HEK293 (cell line): ENCODE data around the gene ME3.

Source experiments
- CTCF ChIA-PET: fragments of 350-600 bp; formaldehyde crosslinking; extraction: SDS; loops from one replicate; lab custom pipeline; 2021; ENCODE audit warnings: antibody characterized with exemption; lab: Yijun Ruan, JAX
- POLR2A ChIA-PET: fragments of 300-600 bp; formaldehyde crosslinking; extraction: SDS; loops from one replicate; lab custom pipeline; 2020; ENCODE audit warnings: antibody characterized with exemption, inconsistent platforms; lab: Yijun Ruan, JAX
- H3K27ac ChIP-seq: fragments of 200-500 bp; sonication (Bioruptor generic); 2 replicates; pipeline ENCODE4 v1.5.1; 2014; ENCODE audit warnings: low read depth, low read length, control low read depth, inconsistent platforms; ENCODE audit errors: extremely low read depth
- H3K36me3 ChIP-seq, 2 experiments: fragments of 200-500 bp in 1 of 2; sonication (Bioruptor generic) in 1 of 2; 1 replicate in 1 of 2; 2 replicates in 1 of 2; pipeline ENCODE4 v1.5.1; 2014 to 2017; ENCODE audit warnings: inconsistent platforms in 2 of 2, low read length in 2 of 2; ENCODE audit not compliant: control insufficient read depth in 2 of 2, insufficient read depth in 1 of 2
- H3K4me1 ChIP-seq: fragments of 200-500 bp; sonication (Bioruptor generic); 2 replicates; pipeline ENCODE4 v1.5.1; 2014; ENCODE audit warnings: mild to moderate bottlenecking, low read length, inconsistent platforms; ENCODE audit not compliant: control insufficient read depth, insufficient read depth
- H3K4me3 ChIP-seq: 2 replicates; pipeline ENCODE4 v1.5.1; 2011; ENCODE audit warnings: low read depth, mild to moderate bottlenecking, control low read depth, low read length, moderate library complexity
- H3K9me3 ChIP-seq: fragments of 200-500 bp; sonication (Bioruptor generic); 2 replicates; pipeline ENCODE4 v1.5.1; 2014; ENCODE audit warnings: low read depth, low read length, inconsistent platforms; ENCODE audit not compliant: control insufficient read depth, insufficient read depth
- IKZF3 ChIP-seq: fragments of 450-650 bp; IDR thresholded peaks from 2 replicates; pipeline ENCODE4 v1.5.0; 2018; ENCODE audit warnings: missing biosample characterization, mild to moderate bottlenecking, missing genetic modification characterization, moderate library complexity
- KLF8 ChIP-seq: fragments of 450-650 bp; formaldehyde crosslinking; IDR thresholded peaks from 2 replicates; pipeline ENCODE4 v1.5.1; 2016; ENCODE audit warnings: missing biosample characterization, missing genetic modification characterization
- MEIS1 ChIP-seq: sonication (generic); formaldehyde crosslinking; IDR thresholded peaks from 2 replicates; pipeline ENCODE4 v1.8.1; 2022; ENCODE audit warnings: missing genetic modification reagents, mild to moderate bottlenecking, borderline replicate concordance
- PRDM10 ChIP-seq: fragments of 450-650 bp; formaldehyde crosslinking; IDR thresholded peaks from 2 replicates; pipeline ENCODE4 v1.5.1; 2016; ENCODE audit warnings: missing biosample characterization, missing genetic modification characterization
- PRDM6 ChIP-seq: fragments of 450-650 bp; formaldehyde crosslinking; IDR thresholded peaks from 2 replicates; pipeline ENCODE4 v1.5.1; 2017; ENCODE audit warnings: missing biosample characterization, missing genetic modification characterization
- ZBTB1 ChIP-seq: fragments of 450-650 bp; formaldehyde crosslinking; IDR thresholded peaks from 2 replicates; pipeline ENCODE4 v1.5.1; 2016; ENCODE audit warnings: missing biosample characterization, missing genetic modification characterization
- ZBTB11 ChIP-seq: fragments of 450-650 bp; formaldehyde crosslinking; conservative IDR thresholded peaks from 2 replicates; pipeline ENCODE4 v1.5.1; 2016; ENCODE audit warnings: low read depth, missing biosample characterization, missing genetic modification characterization
- ZNF112 ChIP-seq: fragments of 450-650 bp; formaldehyde crosslinking; IDR thresholded peaks from 2 replicates; pipeline ENCODE4 v1.5.0; 2017; ENCODE audit warnings: missing biosample characterization, missing genetic modification characterization
- ZNF132 ChIP-seq: fragments of 450-650 bp; formaldehyde crosslinking; IDR thresholded peaks from 2 replicates; pipeline ENCODE4 v1.5.1; 2017; ENCODE audit warnings: missing biosample characterization, missing genetic modification characterization, borderline replicate concordance
- ZNF140 ChIP-seq: fragments of 450-650 bp; formaldehyde crosslinking; IDR thresholded peaks from 2 replicates; pipeline ENCODE4 v1.5.1; 2016; ENCODE audit warnings: missing biosample characterization, missing genetic modification characterization
- ZNF211 ChIP-seq: fragments of 450-650 bp; formaldehyde crosslinking; IDR thresholded peaks from 2 replicates; pipeline ENCODE4 v1.5.1; 2016; ENCODE audit warnings: low read depth, missing biosample characterization, missing genetic modification characterization
- ZNF214 ChIP-seq: fragments of 450-650 bp; formaldehyde crosslinking; IDR thresholded peaks from 2 replicates; pipeline ENCODE4 v1.5.1; 2017; ENCODE audit warnings: missing biosample characterization, mild to moderate bottlenecking, missing genetic modification characterization, borderline replicate concordance
- ZNF423 ChIP-seq: fragments of 450-650 bp; formaldehyde crosslinking; IDR thresholded peaks from 2 replicates; pipeline ENCODE4 v1.5.1; 2016; ENCODE audit warnings: missing biosample characterization, missing genetic modification characterization
- ZNF426 ChIP-seq: fragments of 450-650 bp; formaldehyde crosslinking; IDR thresholded peaks from 2 replicates; pipeline ENCODE4 v1.5.1; 2017; ENCODE audit warnings: missing biosample characterization, missing genetic modification characterization, mild to moderate bottlenecking, inconsistent platforms, moderate library complexity
- ZNF488 ChIP-seq: fragments of 450-650 bp; formaldehyde crosslinking; IDR thresholded peaks from 2 replicates; pipeline ENCODE4 v1.5.1; 2016; ENCODE audit warnings: missing biosample characterization, missing genetic modification characterization
- ZNF510 ChIP-seq: fragments of 450-650 bp; formaldehyde crosslinking; IDR thresholded peaks from 2 replicates; pipeline ENCODE4 v1.5.1; 2018; ENCODE audit warnings: mild to moderate bottlenecking, missing genetic modification characterization, missing biosample characterization; ENCODE audit not compliant: insufficient replicate concordance
- ZNF529 ChIP-seq: fragments of 450-650 bp; formaldehyde crosslinking; IDR thresholded peaks from 2 replicates; pipeline ENCODE4 v1.5.1; 2017; ENCODE audit warnings: missing genetic modification characterization, missing biosample characterization; ENCODE audit not compliant: insufficient replicate concordance
- ZNF561 ChIP-seq: fragments of 450-650 bp; IDR thresholded peaks from 2 replicates; pipeline ENCODE4 v1.5.1; 2018; ENCODE audit warnings: missing biosample characterization, missing genetic modification characterization, borderline replicate concordance
- ZNF843 ChIP-seq: fragments of 450-650 bp; formaldehyde crosslinking; IDR thresholded peaks from 2 replicates; pipeline ENCODE4 v1.5.1; 2016; ENCODE audit warnings: missing biosample characterization, missing genetic modification characterization
- ZSCAN4 ChIP-seq: fragments of 450-650 bp; formaldehyde crosslinking; IDR thresholded peaks from 2 replicates; pipeline ENCODE4 v1.5.1; 2017; ENCODE audit warnings: missing biosample characterization, missing genetic modification characterization
- ZSCAN5A ChIP-seq: fragments of 450-650 bp; formaldehyde crosslinking; IDR thresholded peaks from 2 replicates; pipeline ENCODE4 v1.5.1; 2016; ENCODE audit warnings: missing biosample characterization, missing genetic modification characterization

The ME3 gene

GRCh38 chr11:86617502-86617901 lies 54.9 kb downstream of the ME3 start (continued):
- TF ChIP-seq ZBTB1 (no peak), ZNF529 (tag by site-specific recombination) (no peak), PRDM6 (no peak), ZNF423 (no peak), KLF8 (no peak), PRDM10 (tag by site-specific recombination) (no peak), ZSCAN4 (tag by site-specific recombination) (no peak), ZNF510 (tag by site-specific recombination) (no peak)

GRCh38 chr11:86615487-86615886 lies 56.9 kb downstream of the ME3 start:
- TF ChIP-seq ZNF140 (tag by site-specific recombination) (no peak), ZNF112 (no peak), ZNF211 (tag by site-specific recombination) (no peak), ZNF561 (no peak), ZNF843 (tag by site-specific recombination) (no peak)
- H3K27ac ChIP-seq = no peak overlapping the region
- no peak overlapping the region for H3K4me3 ChIP-seq
- H3K4me1 ChIP-seq = no peaks in the 10 kb centered on the region
- no peaks in the 10 kb centered on the region for H3K36me3 ChIP-seq
- no peaks in the 10 kb centered on the region for H3K9me3 ChIP-seq
- POLR2A ChIA-PET = no interaction called here
- CTCF ChIA-PET = no interaction called here

GRCh38 chr11:86610559-86611341 lies 61.7 kb downstream of the ME3 start:
- H3K4me1 ChIP-seq = peaks cover 4% of the 10 kb centered on the region; the same call in 1 of the 2 replicates
- no peaks in the 10 kb centered on the region for H3K36me3 ChIP-seq
- no peak overlapping the region for H3K27ac ChIP-seq
- no peak overlapping the region for H3K4me3 ChIP-seq
- H3K9me3 ChIP-seq = no peaks in the 10 kb centered on the region
- POLR2A ChIA-PET = no interaction called here
- CTCF ChIA-PET = no interaction called here
- TF ChIP-seq ZNF488 (tag by site-specific recombination) (no peak), ZNF214 (no peak), ZNF426 (tag by site-specific recombination) (no peak), ZBTB11 (tag by site-specific recombination) (no peak), IKZF3 (tag by site-specific recombination) (no peak), ZSCAN5A (tag by site-specific recombination) (no peak), MEIS1 (no peak), ZNF132 (tag by site-specific recombination) (no peak)
